G401.6 (cell line): ENCODE results near the gene ADAMTS3.

Experiments used
- FAIRE-seq: peaks from 2 replicates; lab custom pipeline; 2012; peaks lifted over from hg19 to GRCh38; lab: Jason Lieb, UNC

Gene ADAMTS3

GRCh38 chr4:72568959-72569718 is at the start of gene ADAMTS3:
Gene ADAMTS3, minus strand, starts transcription at chr4:72569221. Its CDS starts 459 bp downstream, at chr4:72568762.
- FAIRE-seq: peak; percentile 87

- no peak for FAIRE-seq
Observed at GRCh38 chr4:72613959-72614358, 44.9 kb upstream of the ADAMTS3 start.

GRCh38 chr4:72606751-72607150 is 37.7 kb upstream of the ADAMTS3 start:
- no peak for FAIRE-seq

GRCh38 chr4:72604324-72604723 is 35.3 kb upstream of the ADAMTS3 start:
- FAIRE-seq: no peak

- no peak for FAIRE-seq
Observed at GRCh38 chr4:72602396-72603376, 33.7 kb upstream of the ADAMTS3 start.

- no peak for FAIRE-seq
Observed at GRCh38 chr4:72591547-72592454, 22.8 kb upstream of the ADAMTS3 start.

GRCh38 chr4:72587334-72587733 is 18.3 kb upstream of the ADAMTS3 start:
- no peak for FAIRE-seq

GRCh38 chr4:72582853-72583252 is 13.8 kb upstream of the ADAMTS3 start:
- FAIRE-seq: no peak

- no peak for FAIRE-seq
Observed at GRCh38 chr4:72577211-72577610, 8.2 kb upstream of the ADAMTS3 start.

GRCh38 chr4:72571337-72571736 is 2.3 kb upstream of the ADAMTS3 start:
- no peak for FAIRE-seq

GRCh38 chr4:72569719-72570235 is 756 bp upstream of the ADAMTS3 start:
- no peak for FAIRE-seq

- peak; percentile 97 for FAIRE-seq
Observed at GRCh38 chr4:72567821-72568675, 973 bp downstream of the ADAMTS3 start.

GRCh38 chr4:72567036-72567435 is 2.0 kb downstream of the ADAMTS3 start:
- FAIRE-seq: no peak

GRCh38 chr4:72566464-72566972 is 2.5 kb downstream of the ADAMTS3 start:
- no peak for FAIRE-seq

GRCh38 chr4:72564789-72565188 is 4.2 kb downstream of the ADAMTS3 start:
- FAIRE-seq: no peak

GRCh38 chr4:72564184-72564583 is 4.8 kb downstream of the ADAMTS3 start:
- no peak for FAIRE-seq

GRCh38 chr4:72558655-72559054 is 10.4 kb downstream of the ADAMTS3 start:
- FAIRE-seq: no peak

- no peak for FAIRE-seq
Observed at GRCh38 chr4:72557021-72557420, 12.0 kb downstream of the ADAMTS3 start.

GRCh38 chr4:72555377-72555831 is 13.6 kb downstream of the ADAMTS3 start:
- FAIRE-seq: no peak

GRCh38 chr4:72553540-72554337 is 15.3 kb downstream of the ADAMTS3 start:
- FAIRE-seq: no peak
